Measurements from ENCODE around the gene C21orf58.

The C21orf58 gene

GRCh38 chr21:46361176-46361575, 37.5 kb upstream of the C21orf58 start:
- H3K4me3 Mint-ChIP-seq: no peak overlapping the region
- H3K27ac Mint-ChIP-seq: no peak overlapping the region
- peaks cover 0 to 9% of the 10 kb centered on the region in 2 donors for H3K4me1 Mint-ChIP-seq (ENCODE audit: low read depth in 2 of 2)
- no peaks in the 10 kb centered on the region for H3K9me3 Mint-ChIP-seq
- no peaks in the 10 kb centered on the region for H3K27me3 Mint-ChIP-seq
- no peak for DNase-seq
- no peak for ATAC-seq (replicated peaks)
- peaks cover 60% of the 10 kb centered on the region for H3K36me3 Mint-ChIP-seq (ENCODE audit: insufficient read depth)

- H3K4me1 Mint-ChIP-seq (ENCODE audit: low read depth in 2 of 2): peaks cover 0 to 16% of the 10 kb centered on the region in 2 donors
- H3K4me3 Mint-ChIP-seq: no peak overlapping the region
- H3K9me3 Mint-ChIP-seq: no peaks in the 10 kb centered on the region
- no peak overlapping the region for H3K27ac Mint-ChIP-seq
- H3K27me3 Mint-ChIP-seq: no peaks in the 10 kb centered on the region
- ATAC-seq (replicated peaks) (no peak), DNase-seq (no peak)
- peaks cover 64% of the 10 kb centered on the region for H3K36me3 Mint-ChIP-seq (ENCODE audit: insufficient read depth)
Observed at GRCh38 chr21:46357684-46358425, 34.2 kb upstream of the C21orf58 start.

- H3K4me3 Mint-ChIP-seq: no peak overlapping the region
- no peak for ATAC-seq (replicated peaks)
- H3K9me3 Mint-ChIP-seq: no peaks in the 10 kb centered on the region
- H3K36me3 Mint-ChIP-seq (ENCODE audit: insufficient read depth): peaks cover 64% of the 10 kb centered on the region
- no peak overlapping the region for H3K27ac Mint-ChIP-seq
- no peaks in the 10 kb centered on the region for H3K27me3 Mint-ChIP-seq
- peaks cover 0 to 16% of the 10 kb centered on the region in 2 donors for H3K4me1 Mint-ChIP-seq (ENCODE audit: low read depth in 2 of 2)
- no peak for DNase-seq
Observed at GRCh38 chr21:46357335-46357604, 33.6 kb upstream of the C21orf58 start.

GRCh38 chr21:46356494-46357334, 33.0 kb upstream of the C21orf58 start:
- no peak overlapping the region for H3K4me3 Mint-ChIP-seq
- H3K9me3 Mint-ChIP-seq: no peaks in the 10 kb centered on the region
- DNase-seq (no peak), ATAC-seq (replicated peaks) (no peak)
- H3K27ac Mint-ChIP-seq: no peak overlapping the region
- H3K27me3 Mint-ChIP-seq: no peaks in the 10 kb centered on the region
- peaks cover 0 to 11% of the 10 kb centered on the region in 2 donors for H3K4me1 Mint-ChIP-seq (ENCODE audit: low read depth in 2 of 2)
- peaks cover 59% of the 10 kb centered on the region for H3K36me3 Mint-ChIP-seq (ENCODE audit: insufficient read depth)

- Mint-ChIP-seq H3K9me3 (no peaks in the 10 kb centered on the region), H3K27ac (peak overlapping the region in 1 of 2 donors; percentile 87), H3K27me3 (no peaks in the 10 kb centered on the region), H3K4me3 (no peak overlapping the region), H3K4me1 (ENCODE audit: low read depth in 2 of 2) (peaks cover 0 to 9% of the 10 kb centered on the region in 2 donors), H3K36me3 (ENCODE audit: insufficient read depth) (peaks cover 61% of the 10 kb centered on the region)
- no peak for ATAC-seq (replicated peaks)
- no peak for DNase-seq
Observed at GRCh38 chr21:46356005-46356338, 32.3 kb upstream of the C21orf58 start.

- Mint-ChIP-seq H3K27ac (peak overlapping the region in 1 of 2 donors; percentile 87), H3K9me3 (no peaks in the 10 kb centered on the region), H3K36me3 (ENCODE audit: insufficient read depth) (peaks cover 61% of the 10 kb centered on the region), H3K4me3 (peak overlapping the region in 1 of 2 donors; percentile 31), H3K4me1 (ENCODE audit: low read depth in 2 of 2) (peaks cover 0 to 9% of the 10 kb centered on the region in 2 donors), H3K27me3 (no peaks in the 10 kb centered on the region)
- DNase-seq: peak in 2 of 3 experiments; percentile 6 to 27
- peak; percentile 92 for ATAC-seq (replicated peaks)
Observed at GRCh38 chr21:46355161-46356004, 31.7 kb upstream of the C21orf58 start.

- Mint-ChIP-seq H3K27me3 (no peaks in the 10 kb centered on the region), H3K36me3 (ENCODE audit: insufficient read depth) (peaks cover 59% of the 10 kb centered on the region), H3K27ac (no peak overlapping the region), H3K4me1 (ENCODE audit: low read depth in 2 of 2) (peaks cover 0 to 9% of the 10 kb centered on the region in 2 donors), H3K4me3 (no peak overlapping the region), H3K9me3 (no peaks in the 10 kb centered on the region)
- DNase-seq (no peak), ATAC-seq (replicated peaks) (no peak)
Observed at GRCh38 chr21:46354518-46354917, 30.8 kb upstream of the C21orf58 start.

GRCh38 chr21:46354046-46354445, 30.4 kb upstream of the C21orf58 start:
- no peak overlapping the region for H3K4me3 Mint-ChIP-seq
- DNase-seq (no peak), ATAC-seq (replicated peaks) (no peak)
- no peak overlapping the region for H3K27ac Mint-ChIP-seq
- H3K4me1 Mint-ChIP-seq (ENCODE audit: low read depth in 2 of 2): peaks cover 0 to 9% of the 10 kb centered on the region in 2 donors
- peaks cover 64% of the 10 kb centered on the region for H3K36me3 Mint-ChIP-seq (ENCODE audit: insufficient read depth)
- H3K9me3 Mint-ChIP-seq: no peaks in the 10 kb centered on the region
- no peaks in the 10 kb centered on the region for H3K27me3 Mint-ChIP-seq

- ATAC-seq (replicated peaks): no peak
- Mint-ChIP-seq H3K4me3 (no peak overlapping the region), H3K36me3 (ENCODE audit: insufficient read depth) (peaks cover 57% of the 10 kb centered on the region), H3K27ac (peak overlapping the region; percentile 38 to 62), H3K4me1 (ENCODE audit: low read depth in 2 of 2) (peaks cover 0 to 9% of the 10 kb centered on the region in 2 donors), H3K9me3 (no peaks in the 10 kb centered on the region), H3K27me3 (no peaks in the 10 kb centered on the region)
- no peak for DNase-seq
Observed at GRCh38 chr21:46352913-46353312, 29.2 kb upstream of the C21orf58 start.

GRCh38 chr21:46352164-46352515, 28.5 kb upstream of the C21orf58 start:
- H3K36me3 Mint-ChIP-seq (ENCODE audit: insufficient read depth): peaks cover 51% of the 10 kb centered on the region
- H3K4me3 Mint-ChIP-seq: no peak overlapping the region
- H3K4me1 Mint-ChIP-seq (ENCODE audit: low read depth in 2 of 2): peaks cover 0 to 9% of the 10 kb centered on the region in 2 donors
- no peak for ATAC-seq (replicated peaks)
- H3K27ac Mint-ChIP-seq: no peak overlapping the region
- no peaks in the 10 kb centered on the region for H3K9me3 Mint-ChIP-seq
- no peak for DNase-seq
- H3K27me3 Mint-ChIP-seq: no peaks in the 10 kb centered on the region

GRCh38 chr21:46351476-46352163, 27.9 kb upstream of the C21orf58 start:
- Mint-ChIP-seq H3K36me3 (ENCODE audit: insufficient read depth) (peaks cover 49% of the 10 kb centered on the region), H3K27ac (no peak overlapping the region)

GRCh38 chr21:46350981-46351380, 27.3 kb upstream of the C21orf58 start:
- Mint-ChIP-seq H3K9me3 (no peaks in the 10 kb centered on the region), H3K27me3 (no peaks in the 10 kb centered on the region), H3K27ac (no peak overlapping the region), H3K4me1 (ENCODE audit: low read depth in 2 of 2) (peaks cover 0 to 9% of the 10 kb centered on the region in 2 donors), H3K4me3 (no peak overlapping the region), H3K36me3 (ENCODE audit: insufficient read depth) (peaks cover 50% of the 10 kb centered on the region)
- DNase-seq (no peak), ATAC-seq (replicated peaks) (no peak)

More at GRCh38 chr21:46351476-46352163, 27.9 kb upstream of the C21orf58 start:
- Mint-ChIP-seq H3K9me3 (no peaks in the 10 kb centered on the region), H3K27me3 (no peaks in the 10 kb centered on the region), H3K4me3 (no peak overlapping the region), H3K4me1 (ENCODE audit: low read depth in 2 of 2) (peaks cover 0 to 9% of the 10 kb centered on the region in 2 donors)
- DNase-seq: no peak
- ATAC-seq (replicated peaks): no peak

- Mint-ChIP-seq H3K36me3 (ENCODE audit: insufficient read depth) (peaks cover 54% of the 10 kb centered on the region), H3K9me3 (no peaks in the 10 kb centered on the region), H3K4me3 (no peak overlapping the region), H3K27ac (no peak overlapping the region), H3K4me1 (ENCODE audit: low read depth in 2 of 2) (peaks cover 0 to 8% of the 10 kb centered on the region in 2 donors), H3K27me3 (no peaks in the 10 kb centered on the region)
- DNase-seq (no peak), ATAC-seq (replicated peaks) (no peak)
Observed at GRCh38 chr21:46350571-46350970, 26.9 kb upstream of the C21orf58 start.
